NCI-H1417 (cell line): Measurements from ENCODE around the gene C1RL.

Experiments
- DNase-seq, 3 experiments: peaks; one replicate each; lab custom pipeline; 2025; lab: John Stamatoyannopoulos, UW

C1RL gene, protein sequence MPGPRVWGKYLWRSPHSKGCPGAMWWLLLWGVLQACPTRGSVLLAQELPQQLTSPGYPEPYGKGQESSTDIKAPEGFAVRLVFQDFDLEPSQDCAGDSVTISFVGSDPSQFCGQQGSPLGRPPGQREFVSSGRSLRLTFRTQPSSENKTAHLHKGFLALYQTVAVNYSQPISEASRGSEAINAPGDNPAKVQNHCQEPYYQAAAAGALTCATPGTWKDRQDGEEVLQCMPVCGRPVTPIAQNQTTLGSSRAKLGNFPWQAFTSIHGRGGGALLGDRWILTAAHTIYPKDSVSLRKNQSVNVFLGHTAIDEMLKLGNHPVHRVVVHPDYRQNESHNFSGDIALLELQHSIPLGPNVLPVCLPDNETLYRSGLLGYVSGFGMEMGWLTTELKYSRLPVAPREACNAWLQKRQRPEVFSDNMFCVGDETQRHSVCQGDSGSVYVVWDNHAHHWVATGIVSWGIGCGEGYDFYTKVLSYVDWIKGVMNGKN

DNA sequence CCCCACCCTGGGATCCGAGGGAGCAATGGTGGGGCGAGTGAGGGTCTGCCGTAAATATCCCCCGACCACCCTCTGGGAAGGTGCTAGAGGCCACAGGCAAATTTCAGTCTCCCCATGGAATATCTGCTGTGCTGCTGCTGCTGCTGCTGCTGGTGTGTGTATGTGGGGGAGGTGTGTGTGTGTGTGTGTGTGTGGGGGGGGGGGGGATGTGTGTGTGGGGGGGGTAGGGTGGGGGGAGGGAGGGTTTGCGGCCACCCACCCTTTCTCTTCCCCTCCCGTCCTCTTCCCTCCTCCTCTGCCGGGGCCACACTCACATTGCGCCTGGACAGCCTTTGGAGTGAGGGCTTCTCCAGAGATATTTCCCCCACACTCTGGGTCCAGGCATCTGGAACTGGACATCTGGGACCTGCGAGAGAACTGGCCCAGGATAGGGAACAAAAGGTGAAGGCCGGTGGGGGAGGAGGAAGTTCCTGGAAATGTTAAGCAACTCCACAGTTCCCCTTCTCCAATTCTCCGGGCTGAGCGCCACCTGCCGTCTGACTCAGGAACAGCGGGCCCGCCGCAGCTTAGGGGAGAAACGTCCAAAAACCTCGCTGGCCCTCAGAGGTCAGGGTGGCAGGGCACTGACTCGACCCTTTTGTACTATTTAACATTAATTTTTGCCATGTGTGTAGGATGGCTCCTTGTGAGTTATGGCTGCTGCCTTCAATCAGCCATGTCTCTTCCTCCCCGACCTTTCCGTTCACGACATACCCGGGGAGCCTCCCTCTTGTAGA is at the start of gene C1RL:
C1RL (minus strand) TSS at position 419 of the 776 bp plus-strand sequence; CDS start at position 385, 34 bp downstream.
- peak; percentile 60 to 91 (median 84) for DNase-seq

DNA sequence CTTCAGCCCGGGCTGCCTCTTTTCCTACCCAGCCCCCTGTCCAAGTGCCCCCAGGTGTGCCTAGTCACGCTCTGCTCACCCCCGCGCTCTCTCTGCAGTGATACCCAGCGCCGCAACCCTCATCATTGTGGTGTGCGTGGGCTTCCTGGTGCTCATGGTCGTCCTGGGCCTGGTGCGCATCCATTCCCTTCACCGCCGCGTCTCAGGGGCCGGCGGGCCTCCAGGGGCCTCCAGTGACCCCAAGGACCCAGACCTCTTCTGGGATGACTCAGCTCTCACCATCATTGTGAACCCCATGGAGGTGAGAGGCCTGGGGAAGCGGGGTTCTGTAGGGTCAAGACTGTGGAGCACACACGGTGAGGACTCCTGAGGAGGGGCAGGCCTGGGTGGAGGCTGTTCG is 48.4 kb upstream of the C1RL start:
- no peak for DNase-seq

DNA sequence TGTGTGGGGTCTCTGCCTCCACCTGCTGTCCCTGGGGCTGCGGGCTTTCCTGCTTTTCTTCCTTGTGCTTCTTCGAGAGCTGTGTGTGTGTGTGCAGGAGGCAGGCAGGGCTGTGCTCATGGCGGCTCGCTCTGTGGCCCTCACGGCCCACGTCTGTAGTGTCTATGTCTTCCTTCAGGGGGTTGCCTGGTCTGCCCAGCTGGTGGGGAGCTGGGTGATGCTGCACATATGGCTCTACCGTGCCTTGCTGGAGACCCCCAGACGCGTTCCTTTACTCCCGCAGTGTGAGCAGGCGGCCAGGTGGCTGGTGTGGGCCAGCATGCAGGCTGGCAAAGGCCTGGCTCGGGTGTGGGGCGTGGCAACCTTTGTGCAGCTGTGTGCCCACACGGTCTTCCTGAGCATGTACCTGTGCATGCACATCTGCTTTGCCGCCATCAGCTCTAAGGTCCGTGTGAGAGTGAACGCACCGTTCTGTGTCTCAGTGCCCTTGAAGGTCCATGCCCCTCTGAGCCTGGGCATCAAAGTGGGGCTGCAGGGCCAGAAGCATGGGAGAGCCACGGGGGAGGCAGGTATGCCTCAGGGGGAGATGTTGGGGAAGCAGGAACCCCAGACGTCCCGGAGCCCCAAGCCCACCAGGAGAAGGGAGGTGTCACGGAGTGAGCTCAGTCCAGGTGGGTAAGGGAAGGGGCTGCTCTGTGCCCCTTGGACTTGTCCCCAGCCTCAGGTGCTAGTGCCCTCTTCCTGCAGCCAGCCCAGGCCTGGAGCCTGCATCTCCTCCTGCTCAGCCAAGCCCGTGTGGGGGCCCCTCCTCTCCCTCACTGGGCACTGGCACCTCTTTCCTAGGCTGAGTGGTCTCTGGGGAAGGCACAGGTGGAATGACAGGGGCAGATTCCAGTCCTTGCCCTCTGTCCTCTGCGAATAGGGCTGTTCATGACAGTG is 47.5 kb upstream of the C1RL start:
- DNase-seq, result no peak

DNA sequence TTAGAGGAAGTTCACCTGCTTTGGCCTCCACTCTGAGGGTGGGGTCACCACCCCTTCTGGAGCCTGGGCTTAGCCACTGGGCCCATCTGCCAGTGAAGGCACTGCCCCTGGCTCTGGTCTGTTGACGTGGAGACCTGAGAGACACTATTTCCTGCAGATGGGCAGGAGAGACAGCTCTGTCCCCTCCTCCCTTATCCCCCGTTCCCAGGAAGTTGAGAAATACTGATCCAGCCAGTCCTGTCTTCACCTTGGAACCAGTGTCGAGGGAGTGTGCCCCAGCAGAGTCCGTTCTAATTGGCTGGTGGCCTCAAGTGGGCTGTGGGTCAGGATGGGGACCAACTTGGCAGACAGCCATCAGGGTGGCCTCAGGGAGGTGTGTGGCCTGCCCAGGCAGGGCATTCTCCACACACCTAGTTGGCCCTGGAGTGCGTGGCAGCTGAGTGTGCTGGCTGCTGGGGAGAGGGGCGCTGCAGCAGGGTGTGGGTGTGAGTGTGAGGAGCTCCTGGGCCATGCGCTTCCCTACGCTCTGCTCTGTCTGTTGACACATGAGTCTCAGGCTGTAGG is 46.5 kb upstream of the C1RL start:
- peak; percentile 57 to 80 (median 77) for DNase-seq

DNA sequence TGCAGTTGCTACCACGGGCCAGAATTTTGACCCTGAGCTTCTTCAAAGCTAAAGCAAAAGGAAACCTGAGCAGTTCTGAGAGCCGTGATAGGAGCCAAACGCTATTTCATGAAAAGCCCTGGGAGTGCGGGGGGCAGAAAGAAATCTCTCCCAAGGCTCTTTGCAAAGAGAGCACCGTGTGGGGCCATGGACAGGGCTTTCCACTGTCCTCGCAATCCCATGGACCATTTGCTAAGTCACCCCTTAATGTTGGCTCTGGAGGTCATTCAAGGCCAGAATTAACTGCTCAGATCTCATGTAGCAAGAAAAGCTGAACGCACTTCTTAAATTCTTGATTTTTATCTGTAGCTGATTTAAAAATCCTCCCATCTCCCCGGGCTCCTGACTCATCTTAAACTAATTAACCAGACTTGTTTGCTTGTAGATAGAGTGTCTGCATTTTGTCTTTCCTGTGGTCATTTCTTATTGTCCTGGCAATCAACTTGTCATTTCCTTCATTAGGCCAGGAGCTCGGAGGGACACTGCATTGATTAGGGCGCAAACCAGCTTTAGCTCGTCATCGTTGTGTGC is 46.0 kb upstream of the C1RL start:
- DNase-seq, result no peak

DNA sequence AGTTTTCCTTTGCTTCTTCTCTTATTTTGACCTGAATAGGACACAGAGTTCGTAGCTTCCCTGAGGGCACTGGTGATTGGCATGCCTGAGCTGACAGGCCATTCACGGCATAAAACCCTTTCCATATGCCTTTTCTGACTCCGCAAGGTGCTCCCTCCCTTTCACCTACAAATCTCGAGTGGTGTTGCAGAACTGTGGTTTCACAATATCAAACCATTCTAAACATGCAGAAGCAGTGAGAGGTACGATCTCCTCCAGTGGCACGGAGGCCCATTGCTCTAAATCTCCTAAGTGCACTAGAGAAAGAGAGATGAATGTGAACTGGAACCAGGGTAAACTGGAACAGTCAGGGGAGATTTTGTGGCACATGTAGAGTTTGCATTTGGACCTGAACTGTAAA is 45.0 kb upstream of the C1RL start:
- DNase-seq, result peak in 1 of 3 experiments; percentile 58

DNA sequence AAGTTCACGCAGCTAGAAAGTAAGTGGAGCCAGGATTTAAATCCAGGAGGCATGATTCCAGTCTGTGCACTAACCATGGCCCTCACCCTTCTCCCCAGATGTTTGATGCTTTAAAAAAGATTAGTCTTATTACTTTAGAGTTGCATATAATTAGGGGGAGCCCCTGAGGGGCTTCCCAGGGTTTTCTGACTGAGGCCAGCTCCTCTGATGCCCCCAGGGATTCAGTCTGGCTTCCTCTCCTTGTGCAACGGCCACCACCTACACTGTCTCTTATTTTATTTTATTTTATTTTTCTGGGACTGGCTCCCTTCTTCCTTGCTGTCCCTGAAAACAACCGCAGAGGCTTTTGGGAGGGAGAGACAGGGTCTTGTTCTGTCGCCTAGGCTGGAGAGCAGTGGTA is 43.8 kb upstream of the C1RL start:
- DNase-seq, result no peak

DNA sequence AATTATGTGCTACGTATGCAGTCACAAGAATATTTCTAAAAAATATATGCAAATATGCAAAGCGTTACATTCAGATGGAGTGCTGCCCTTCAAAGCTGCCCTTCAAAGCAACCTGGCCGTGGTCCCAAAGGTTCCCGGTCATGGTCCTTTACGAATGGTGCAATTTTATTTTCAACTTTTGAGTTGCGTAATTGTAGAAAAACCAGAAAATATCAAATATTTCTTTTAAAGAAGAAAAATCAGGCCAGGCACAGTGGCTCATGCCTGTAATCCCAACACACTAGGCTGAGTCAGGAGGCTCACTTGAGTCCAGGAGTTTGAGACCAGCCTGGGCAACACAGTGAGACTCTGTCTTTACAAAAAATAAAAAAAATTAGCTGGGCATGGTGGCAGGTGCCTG is 42.5 kb upstream of the C1RL start:
- no peak for DNase-seq

DNA sequence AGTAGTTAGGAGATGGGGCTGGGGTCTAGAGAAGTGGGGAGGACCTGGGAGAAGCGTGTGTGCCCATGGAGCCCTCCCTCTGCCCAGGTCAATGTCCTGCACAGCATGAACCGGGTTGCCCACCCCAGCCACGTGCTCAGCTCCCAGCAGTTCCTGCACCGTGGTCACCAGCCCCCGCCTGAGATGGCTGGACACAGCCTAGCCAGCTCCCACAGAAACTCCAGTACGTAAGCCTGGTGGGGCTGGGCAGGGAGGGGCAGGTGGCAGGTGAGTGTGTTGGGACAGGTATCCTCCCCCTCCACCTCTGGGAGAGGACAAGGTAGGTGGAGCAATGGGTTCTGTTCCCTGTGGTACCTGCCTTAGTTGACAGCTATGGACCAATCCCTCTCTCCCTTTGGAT is 41.8 kb upstream of the C1RL start:
- DNase-seq, result no peak

DNA sequence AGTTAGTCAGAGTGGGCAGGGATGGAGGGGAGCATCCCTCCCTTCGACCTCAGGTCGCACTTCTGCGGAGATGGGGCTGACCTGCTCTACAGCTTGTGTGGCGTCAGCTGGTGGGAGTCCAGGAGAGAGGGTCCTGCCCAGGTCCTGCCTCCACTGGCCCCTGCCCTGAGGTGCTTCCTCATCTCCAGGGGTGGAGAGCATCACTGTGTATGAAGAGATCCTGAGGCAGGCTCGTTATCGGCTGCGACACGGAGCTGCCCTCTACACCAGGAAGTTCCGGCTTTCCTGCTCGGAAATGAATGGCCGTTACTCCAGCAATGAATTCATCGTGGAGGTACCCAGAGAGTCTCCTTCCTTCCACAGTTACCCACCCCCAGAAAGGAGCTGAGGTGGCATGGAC is 41.3 kb upstream of the C1RL start:
- DNase-seq, result no peak

DNA sequence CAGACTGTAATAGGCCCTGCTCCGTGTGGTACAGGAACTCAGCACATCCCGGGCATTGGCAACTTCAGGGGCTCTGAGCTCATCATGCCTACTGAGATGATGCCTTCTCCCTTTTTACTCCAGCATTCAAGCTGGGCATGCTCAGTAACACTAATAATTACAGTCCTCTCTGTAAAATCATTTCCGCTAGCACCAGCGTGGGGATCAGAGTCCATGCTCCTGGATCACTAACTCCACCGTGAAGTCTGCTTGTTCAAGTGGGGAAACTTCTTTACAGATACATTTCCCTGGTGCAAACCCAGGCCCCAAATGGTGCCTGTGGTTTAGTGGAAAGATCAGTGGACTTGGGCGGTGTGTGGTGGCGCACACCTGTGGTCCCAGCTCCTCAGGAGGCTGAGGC is 37.9 kb upstream of the C1RL start:
- DNase-seq, result no peak

DNA sequence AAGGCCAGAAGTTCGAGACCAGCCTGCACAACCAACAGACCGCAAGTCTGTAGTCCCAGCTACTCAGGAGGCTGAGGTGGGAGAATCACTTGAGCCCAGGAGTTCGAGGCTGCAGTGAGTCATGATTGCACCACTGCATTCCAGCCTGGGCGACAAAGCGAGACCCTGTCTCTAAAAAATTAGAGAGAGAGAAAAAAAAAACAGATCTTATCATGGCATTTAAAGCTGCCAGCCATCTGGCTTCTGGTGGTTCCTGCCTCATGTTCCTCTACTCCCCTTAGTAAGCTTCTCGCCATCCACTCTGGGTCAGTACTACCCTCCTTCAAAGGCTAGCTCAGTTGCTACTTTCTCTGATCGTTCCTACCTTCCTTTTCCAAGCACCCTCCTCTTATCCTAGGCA is 37.2 kb upstream of the C1RL start:
- DNase-seq, result no peak

DNA sequence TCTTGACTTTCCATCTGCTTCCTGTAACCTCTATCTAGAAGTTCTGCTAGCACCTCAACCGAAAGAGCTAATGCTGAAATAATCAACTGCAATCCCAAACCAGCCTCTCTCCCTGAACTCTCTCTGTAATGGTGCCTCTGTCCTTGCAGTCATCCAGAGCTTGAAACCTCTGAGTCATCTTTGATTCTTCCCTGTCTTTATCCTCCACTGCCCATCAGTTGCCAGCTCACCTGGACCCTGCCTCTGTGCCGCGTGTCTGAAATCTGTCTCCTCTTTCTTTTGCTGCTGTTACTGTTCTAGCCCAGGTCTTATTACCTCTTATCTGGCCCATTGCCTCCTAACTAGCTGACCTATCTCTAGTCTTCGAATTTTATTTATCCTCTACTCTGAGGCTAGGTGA is 36.7 kb upstream of the C1RL start:
- DNase-seq, result no peak

DNA sequence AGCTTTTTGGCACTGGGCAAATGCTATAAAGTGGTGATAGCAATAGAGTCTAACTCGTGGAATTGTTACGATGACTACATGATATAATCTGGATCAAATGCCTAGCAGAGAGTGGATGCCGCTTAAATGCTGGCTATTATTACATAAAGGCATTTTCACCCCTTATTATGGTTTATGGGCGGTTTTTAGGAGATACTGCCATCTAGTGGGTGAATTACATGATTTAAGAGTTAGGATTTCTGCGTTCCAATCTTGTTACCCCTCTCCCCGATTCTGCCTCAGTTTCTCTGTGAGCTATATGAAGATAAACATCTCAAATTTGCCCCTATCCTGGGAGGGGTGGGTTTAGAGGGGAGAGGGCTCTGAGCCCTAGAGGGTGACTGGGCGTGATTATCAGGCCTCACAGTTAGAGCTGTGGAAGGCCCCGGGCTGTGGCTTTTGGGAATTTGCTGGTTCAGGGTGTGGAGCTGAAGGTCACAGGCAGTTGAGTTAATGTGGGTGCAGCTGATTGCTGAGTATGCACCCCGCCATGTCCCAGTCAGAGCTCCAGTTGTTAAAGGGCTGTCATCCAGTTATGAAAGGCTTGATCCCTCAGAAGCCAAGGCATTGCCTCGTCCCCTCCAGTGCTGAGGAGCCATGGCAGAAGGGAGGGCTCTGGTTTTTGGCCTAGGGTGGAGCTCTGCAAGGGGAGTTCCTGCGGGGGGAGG is 35.6 kb upstream of the C1RL start:
- peak; percentile 18 to 64 (median 29) for DNase-seq

DNA sequence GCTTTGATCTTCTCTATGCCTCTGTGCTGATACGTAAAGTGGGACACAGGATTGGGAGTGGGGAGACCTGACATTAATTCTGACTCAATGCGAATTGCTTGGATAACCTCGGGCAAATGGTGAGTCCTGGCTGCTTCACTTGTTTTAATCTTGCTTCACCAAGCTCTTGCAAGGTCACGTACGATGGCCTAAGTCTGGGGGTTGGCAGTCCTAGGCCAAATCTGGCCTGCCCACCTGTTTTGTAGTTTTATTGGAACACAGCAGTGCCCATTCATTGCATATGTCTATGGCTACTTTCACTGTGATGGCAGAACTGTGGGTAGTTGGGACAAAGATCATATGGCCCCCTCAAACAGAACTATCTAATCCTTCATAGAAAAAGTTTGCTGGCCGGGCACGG is 34.5 kb upstream of the C1RL start:
- DNase-seq, result no peak

DNA sequence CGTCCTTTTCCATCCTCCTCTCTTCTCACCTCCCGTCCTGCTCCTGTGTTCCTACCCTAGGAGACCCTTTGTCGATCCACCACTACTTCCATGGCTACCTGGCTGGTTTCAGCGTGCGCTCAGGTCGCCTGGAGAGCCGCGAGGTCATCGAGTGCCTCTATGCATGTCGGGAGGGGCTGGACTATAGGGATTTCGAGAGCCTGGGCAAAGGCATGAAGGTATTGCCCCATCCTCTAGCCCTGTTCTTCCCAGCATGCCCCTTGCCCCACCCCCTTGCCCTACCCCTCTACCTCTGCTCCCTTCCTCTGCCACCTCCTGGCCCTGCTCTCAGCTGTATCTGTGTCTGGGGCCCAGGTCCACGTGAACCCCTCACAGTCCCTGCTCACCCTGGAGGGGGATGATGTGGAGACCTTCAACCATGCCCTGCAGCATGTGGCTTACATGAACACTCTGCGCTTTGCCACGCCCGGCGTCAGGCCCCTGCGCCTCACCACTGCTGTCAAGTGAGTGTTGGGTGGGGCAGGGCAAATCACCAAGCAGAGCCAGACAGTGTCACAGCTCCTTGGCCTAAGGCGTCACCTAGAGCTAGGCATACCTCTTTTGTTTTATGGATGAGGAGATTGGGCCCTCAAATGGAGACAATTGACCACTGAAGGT is 33.9 kb upstream of the C1RL start:
- no peak for DNase-seq

DNA sequence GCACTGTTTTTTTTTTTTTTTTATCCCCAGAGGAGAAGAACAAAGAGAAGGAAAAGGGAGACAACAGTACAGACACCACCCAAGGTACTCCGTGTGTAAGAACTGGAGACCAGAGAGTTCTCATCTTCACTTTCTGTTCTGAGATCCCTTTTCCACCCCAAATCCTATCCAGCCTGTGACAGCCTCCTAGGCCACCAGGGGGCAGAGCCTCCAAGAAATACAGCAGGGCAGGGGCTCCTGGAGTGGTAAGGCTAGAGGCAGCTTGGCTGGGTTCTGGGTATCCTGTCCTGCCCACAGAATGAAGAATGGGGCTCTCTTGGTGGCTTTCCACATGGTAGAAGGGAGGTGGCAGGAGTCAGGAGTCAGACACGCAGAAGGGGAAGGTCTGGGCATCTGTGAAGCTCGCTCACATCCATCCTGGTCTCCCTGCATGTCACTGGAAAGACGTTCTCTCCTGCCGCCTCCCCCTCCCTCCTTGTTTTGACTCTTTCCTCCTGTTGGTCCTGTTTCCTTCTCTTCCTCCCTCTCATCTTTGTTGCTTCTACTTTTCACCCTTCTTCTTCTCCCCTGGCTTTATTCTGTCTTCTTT is 33.1 kb upstream of the C1RL start:
- DNase-seq, result peak; percentile 19 to 66 (median 32)

DNA sequence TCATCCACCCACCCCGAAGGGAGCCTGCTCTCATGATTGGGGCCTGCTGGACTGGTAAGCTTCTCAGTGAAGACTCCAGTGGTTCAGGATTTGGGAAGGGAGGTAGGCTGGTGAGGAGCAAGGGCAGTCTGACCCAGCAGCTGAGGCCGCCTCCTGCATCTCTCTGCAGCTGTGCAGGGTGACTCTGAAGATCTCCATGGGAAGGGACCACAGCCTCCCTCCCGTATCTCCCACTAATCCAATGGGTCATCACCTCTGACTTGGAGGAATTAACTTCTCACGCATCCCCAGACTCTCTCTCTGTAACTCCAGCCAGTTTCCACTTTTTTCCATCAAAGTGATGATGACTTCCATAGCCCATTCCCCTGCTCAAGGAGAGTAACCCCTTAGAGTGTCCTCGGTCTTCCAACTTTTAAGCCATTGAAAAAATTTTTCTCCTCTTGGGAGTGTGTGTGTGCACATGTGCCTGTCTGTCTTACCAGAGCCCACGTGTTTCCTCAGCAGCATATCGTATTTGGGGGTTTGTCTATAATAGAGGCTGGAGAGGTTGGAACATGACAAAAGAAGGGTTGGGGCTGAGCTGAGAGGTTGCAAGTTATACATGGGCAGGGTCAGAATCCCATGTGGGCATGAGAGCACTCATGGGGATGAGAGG is 32.5 kb upstream of the C1RL start:
- no peak for DNase-seq

DNA sequence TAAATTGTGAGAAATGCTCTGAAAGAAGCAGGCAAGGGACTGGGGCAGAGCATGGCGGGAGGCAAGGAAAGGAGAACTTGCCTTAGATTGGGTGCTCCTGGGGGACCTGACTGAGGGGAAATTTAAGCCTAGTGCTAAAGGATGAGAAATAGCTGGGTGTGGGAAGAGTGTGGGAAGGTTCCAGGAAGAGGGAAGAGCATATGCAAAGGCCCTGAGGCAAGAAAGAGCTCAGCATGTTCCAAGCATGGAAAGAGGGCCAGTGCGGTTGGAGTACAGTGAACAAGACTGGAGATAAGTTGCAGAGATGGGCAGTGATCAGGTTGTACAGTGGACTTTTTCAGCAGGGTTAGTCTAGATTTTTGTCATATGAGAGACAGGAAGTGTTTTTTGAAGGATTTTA is 30.2 kb upstream of the C1RL start:
- DNase-seq, result no peak
